GM19455 (cell line): Measurements from ENCODE around the gene RNF126.
"Not testable (repeated sequence)": the region's sequence is repeated elsewhere in the genome, so short reads cannot be mapped to it uniquely, and the experiment has no call there.

ENCODE experiments used
- ATAC-seq: cut with Tn5 transposase; IDR thresholded peaks from one replicate; pipeline ENCODE4 v1.9.1; 2021; ENCODE audit not compliant: unreplicated experiment

RNF126 gene

DNA sequence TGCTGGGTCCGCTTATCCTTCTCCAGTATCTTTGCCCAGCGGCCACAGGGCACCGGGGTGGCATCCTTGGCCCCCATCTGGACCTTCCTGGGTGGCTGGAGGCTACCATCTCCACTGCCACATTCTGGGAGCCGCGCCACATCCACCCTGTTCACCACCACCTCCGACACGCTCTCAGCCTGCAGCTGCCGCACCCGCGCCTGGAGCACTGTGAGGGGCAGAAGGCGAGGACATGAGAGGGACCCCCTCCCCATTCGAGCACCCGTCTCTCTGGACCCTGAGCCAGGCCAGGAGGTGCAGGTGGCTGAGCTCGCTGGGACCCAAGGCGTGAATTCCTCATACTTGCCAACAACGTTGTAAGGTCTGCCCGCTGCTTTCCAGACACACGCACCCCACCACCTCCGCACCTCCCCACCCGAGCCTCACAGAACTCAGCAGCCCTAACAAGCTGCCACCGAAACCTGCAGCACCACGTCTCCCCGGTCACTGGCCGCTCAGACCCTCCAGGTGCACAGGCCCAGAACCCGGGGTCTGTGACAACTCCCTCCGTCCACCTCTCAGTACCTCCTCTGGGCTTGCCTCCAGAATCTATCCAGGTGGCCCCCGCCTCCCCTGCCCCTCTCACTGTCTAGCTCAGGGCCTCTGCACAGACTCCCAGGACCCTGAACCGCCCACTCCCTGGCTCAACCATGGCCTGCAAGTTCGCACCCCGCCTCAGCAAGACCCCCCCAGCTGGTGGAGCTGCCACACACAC, 32.9 kb downstream of the RNF126 start:
- ATAC-seq: no peak

DNA sequence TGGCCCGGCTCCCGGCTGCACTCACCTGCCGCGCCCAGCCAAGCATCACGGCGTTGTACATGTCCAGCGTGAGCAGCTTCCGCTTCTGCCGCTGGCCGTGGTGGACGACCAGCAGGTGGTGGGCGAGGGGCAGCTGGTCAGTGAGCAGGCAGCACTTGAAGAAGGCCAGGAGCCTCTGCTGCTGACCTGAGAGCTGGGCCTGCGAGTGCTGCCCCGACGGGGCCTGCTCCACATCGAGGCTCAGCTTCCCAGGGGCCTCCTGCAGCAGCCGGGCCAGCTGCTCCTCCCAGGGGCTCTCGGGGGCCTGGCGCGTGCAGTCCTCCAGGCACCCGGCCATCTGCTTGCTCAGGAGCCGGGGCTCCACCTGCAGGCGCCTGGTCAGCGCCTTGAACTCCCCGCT, 33.5 kb downstream of the RNF126 start:
- ATAC-seq: not testable (repeated sequence)

GRCh38 chr19:628168-628567, 34.8 kb downstream of the RNF126 start:
- no peak for ATAC-seq

DNA sequence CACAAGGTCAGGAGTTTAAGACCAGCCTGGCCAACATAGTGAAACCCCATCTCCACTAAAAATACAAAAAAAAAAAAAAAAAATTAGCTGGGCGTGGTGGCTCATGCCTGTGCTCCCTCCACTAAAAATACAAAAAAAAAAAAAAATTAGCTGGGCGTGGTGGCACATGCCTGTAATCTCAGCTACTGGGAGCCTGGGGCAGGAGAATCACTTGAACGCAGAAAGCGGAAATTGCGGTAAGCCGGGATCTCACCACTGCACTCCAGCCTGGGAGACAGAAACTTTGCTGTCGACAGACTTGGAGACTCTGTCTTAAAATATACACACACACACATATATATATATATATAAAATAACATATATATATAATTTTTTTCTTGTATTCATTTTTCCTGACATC, 36.4 kb downstream of the RNF126 start:
- ATAC-seq: not testable (repeated sequence)

GRCh38 chr19:625257-625656, 37.8 kb downstream of the RNF126 start:
- no peak for ATAC-seq

DNA sequence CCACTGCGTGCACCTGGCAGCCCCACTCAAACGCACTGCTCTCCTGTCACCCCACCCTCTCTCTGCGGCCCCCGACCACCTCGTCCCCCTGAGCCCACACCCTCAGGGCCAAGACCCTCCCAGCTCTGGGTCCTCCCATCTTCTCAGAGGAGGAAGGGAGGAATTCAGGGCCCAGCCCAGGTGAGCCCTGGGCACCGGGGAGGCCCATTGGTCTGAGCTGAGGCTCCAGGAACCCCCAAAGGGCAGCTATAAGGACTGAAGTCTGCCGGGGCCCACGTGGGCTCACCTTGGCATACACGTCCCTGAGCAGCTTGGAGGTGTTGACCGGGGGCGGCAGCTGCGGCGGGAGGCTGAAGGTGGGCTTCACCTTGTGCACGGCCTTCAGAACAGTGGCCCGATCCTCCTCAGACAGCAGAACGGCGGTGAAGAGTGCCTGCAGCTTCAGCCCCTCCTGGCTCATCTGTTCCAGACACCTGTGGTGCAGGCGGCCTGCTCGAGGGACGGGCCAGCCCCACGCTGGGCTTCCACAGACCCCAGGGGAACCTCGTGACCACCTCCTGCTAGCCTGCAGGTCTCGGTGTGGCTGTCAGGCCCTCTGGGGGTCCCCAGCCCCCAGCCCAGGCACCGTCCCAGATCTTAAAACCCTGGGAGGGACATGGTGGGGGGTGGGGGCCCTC, 38.4 kb downstream of the RNF126 start:
- ATAC-seq: no peak

GRCh38 chr19:623974-624373, 39.0 kb downstream of the RNF126 start:
- no peak for ATAC-seq

DNA sequence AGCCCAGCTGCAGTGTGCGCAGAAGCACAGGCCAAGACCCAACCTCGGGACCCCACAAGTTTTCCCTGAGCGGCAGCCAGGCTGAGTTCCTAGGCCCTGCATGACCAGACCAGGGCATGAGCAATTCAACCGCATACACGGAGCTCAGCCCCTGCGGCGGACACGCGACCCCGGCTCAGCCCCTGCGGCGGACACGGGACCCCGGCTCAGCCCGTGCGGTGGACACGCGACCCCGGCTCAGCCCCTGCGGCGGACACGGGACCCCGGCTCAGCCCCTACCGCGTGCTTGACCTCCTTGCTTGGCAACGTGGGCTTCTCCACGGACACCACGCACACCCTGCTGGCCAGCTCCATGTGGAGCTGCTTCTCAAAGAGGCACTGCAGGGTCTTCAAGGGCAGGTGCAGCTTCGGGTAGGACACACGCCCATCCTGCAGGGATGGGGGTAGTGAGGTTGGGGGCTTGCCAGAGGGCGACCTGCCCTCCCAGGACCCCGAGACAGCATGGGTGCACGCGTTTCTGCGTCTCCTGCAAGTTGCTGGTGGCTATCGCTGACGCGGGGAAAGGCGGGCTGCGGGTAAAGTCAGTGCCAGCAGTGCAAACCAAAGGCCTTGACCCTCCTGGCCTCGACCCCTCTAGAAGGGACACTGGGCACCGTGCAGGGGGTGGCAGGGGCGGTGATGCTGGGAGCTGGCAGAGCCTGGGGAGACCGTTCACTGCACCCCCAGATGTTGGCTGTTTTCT, 39.7 kb downstream of the RNF126 start:
- no peak for ATAC-seq

GRCh38 chr19:622666-623065, 40.3 kb downstream of the RNF126 start:
- ATAC-seq: no peak

DNA sequence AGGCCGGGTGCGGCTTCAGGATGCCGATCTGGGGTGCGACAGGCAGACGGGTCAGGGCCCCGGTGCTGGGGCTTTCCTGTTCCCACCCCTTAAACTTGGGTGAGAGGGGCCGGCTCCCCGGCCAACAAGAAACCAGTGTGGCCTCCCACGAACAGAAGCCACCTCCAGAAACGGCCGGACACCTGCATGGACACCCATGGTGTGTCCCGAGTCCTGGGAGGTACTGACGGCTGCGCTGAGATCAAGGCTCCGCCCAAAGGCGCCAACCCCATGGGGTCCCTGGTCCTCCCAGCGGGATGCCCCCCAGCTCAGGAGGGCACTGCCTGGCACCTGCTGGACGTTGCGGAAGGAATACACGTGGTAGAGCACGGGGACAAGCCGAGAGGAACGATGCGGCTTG, 41.2 kb downstream of the RNF126 start:
- ATAC-seq: no peak

DNA sequence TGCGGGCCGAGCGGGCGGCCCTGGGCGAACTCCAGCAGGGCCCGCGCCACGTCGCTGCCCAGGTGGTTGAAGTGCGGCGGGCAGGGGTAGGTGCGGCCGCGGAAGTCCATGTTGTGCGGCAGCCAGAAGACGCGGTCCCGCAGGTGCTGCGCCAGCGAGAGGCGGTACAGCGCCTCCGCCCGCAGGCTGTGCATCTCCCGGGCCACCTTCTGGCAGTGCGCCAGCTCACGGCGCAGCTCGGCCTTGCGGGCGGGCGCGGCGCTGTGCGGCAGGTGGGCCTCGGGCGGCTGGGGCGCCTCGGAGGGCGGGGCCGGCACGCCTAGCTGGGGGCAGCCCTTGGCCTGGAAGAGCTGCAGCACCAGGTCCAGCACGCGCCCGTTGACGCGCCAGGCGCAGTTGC, 41.8 kb downstream of the RNF126 start:
- not testable (repeated sequence) for ATAC-seq

- ATAC-seq: no peak
Observed at GRCh38 chr19:620166-620862, 42.7 kb downstream of the RNF126 start.

- no peak for ATAC-seq
Observed at GRCh38 chr19:619286-620002, 43.6 kb downstream of the RNF126 start.

- no peak for ATAC-seq
Observed at GRCh38 chr19:618674-619285, 44.2 kb downstream of the RNF126 start.

DNA sequence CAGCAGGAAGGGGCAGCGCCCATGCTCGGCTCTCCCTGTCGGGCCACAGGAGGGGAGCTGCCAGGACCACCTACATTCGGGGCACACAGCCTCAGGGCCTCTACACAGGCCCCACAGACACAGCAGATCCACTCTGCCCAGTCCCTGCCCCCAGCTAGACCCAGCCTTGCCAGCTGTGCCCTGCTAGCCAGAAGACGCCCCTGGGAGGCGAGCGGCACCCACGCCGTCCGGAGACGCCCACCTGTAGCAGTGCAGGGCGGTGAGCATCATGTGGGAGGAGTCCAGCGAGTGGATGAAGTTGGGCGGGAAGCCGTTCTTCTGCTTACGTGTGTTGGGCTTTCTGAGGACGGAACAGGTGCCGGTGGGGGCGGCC, 44.8 kb downstream of the RNF126 start:
- no peak for ATAC-seq

DNA sequence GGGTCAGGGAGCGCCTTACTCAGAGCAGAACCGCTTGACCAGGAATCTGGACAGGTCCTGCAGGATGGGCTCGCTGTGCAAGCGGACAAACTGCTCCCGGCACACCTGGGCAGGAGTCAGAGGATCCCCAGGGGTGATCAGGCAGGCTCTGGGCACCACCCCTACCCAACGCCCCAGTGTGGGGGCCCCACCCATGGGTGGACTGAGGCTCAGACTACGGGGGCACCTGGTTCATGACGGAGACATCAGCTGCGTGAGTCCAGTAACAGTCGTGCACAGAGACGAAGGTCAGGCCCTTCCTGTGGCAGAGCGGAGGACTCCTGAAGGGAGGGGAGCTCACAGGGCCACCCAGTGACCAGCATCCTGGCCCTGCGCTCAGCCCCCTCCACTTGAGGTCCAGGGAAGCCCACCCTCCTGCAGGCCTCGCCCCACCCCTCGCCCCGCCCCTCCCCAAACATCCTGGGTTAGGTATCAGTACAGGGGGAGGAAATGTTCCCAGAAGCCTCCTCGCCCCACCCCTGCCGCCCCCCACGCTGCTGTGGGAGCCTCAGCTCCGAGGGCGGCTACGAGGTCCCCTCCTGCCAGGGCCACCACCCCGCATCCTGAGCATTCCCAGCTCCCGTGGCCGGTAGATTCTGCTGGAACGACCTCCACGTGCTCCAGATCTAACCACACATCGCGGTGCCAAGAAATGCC, 45.3 kb downstream of the RNF126 start:
- no peak for ATAC-seq

DNA sequence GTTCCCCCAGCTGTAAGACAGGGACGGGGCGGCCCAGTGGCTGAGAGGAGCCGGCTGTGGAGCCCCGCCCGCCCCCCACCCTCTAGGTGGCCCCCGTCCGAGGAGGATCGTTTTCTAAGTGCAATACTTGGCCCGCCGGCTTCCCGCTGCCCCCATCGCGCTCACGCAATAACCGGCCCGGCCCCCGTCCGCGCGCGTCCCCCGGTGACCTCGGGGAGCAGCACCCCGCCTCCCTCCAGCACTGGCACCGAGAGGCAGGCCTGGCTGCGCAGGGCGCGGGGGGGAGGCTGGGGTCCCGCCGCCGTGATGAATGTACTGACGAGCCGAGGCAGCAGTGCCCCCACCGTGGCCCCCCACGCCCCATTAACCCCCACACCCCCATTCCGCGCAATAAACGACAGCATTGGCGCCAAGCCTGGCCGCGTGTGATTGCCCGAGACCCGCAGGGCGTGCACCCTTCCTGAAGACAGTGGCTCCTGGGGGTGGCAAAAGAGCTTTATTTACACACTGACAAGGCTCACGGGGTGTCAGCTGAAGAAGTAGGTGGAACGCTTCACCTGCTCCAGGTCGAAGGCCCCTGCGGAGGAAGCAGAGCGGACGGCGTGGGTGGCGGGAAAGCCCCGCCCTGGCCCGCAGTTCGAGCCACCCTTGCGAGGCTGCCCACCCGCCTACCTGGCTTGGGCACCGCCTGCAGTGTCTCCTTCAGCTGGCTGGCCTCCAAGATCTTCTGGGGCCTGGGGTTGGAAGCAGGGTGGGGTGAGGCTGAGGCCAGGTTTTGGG, 46.1 kb downstream of the RNF126 start:
- no peak for ATAC-seq

DNA sequence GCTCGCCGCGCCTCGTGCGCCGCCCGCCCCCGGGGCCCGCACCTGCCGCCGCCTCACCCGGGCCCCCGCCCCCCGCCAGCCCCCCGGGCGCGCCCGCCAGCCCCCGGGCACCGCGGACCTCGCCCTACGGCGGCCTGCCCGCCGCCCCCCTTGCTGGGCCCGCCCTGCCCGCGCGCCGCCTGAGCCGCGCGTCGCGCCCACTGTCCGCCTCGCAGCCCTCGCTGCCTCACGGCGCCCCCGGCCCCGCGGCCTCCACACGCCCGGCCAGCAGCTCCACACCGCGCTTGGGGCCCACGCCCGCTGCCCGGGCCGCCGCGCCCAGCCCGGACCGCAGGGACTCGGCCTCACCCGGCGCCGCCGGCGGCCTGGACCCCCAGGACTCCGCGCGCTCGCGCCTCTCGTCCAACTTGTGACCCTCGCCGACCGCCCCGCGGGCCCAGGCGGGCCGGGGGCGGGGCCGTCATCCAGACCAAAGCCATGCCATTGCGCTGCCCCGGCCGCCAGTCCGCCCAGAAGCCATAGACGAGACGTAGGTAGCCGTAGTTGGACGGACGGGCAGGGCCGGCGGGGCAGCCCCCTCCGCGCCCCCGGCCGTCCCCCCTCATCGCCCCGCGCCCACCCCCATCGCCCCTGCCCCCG, 46.8 kb downstream of the RNF126 start:
- no peak for ATAC-seq

DNA sequence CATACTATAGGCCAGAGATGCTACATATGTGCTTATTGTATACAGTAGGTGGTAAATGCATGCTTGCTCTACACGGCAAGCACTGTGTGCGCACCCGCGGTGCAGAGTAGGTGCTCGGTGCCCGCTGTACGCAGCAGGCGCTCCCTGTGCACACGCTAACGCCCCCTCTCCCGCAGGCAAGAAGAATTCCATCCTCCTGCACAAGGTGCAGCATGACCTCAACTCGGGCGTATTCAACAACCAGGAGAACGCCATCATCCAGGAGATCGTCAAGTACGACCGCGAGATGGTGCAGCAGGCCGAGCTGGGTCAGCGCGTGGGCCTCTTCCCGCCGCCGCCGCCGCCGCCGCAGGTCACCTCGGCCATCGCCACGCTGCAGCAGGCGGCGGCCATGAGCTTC, 47.4 kb downstream of the RNF126 start:
- ATAC-seq: no peak
